Heart left ventricle (tissue), 13 donors: Measurements from ENCODE around the gene BIRC3.

ENCODE experiments used
- CTCF ChIP-seq, 12 donors: fragments of 200-600 bp; sonication (generic) in 4 of 12; IDR thresholded peaks; one replicate each; pipeline versions ENCODE4 v1.5.0 to v1.8.0; 2018 to 2022; ENCODE audit warnings: antibody characterized with exemption in 12 of 12, mild to moderate bottlenecking in 5 of 12
- POLR2A ChIP-seq, 2 donors: fragments of 450-650 bp; IDR thresholded peaks; one replicate each; pipeline ENCODE4 v1.6.1; 2017; ENCODE audit warnings: antibody characterized with exemption in 2 of 2, mild to moderate bottlenecking in 2 of 2, moderate library complexity in 2 of 2
- donor health status: ischemic (EF 13 %, LVEDD 7.1; RV severe dilation, severe dysfunction).
- donor health status: DM: no; HTN: yes; CAD: no.
- donor health status: DM: no; HTN: no; CAD: no.
- donor health status: ischemic (EF 25% LVEDD 6.9; RV normal size, moderate dysfunction).
- donor health status: ischemic (EF 25% LVEDD 5.7; RV mildly dilated, moderate dysfunction).
- donor health status: ischemic (EF 35%, LVEDD 5.7; RV mildly dilated, moderate dysfunction).
- donor health status: nonischemic (EF 11% LVEDD 7.7; RV severe dilation, severe dysfunction).
- donor health status: DM: yes; HTN: yes; CAD: no.
- donor health status: PGD.
- donor health status: ischemic (EF 29% LVEDD 5.4; RV normal size, mild dysfunction).
- donor health status: nonischemic (EF 23%, LVEDD 6.1; RV moderate dilation, normal function).

- TF ChIP-seq POLR2A (IDR thresholded peaks at IDR 0.05) = no peak
- TF ChIP-seq CTCF (IDR thresholded peaks at IDR 0.05) = no peak
Observed at GRCh38 chr11:102292933-102293332, 24.4 kb upstream of the BIRC3 start.
